ENCODE results near the gene MBOAT2.

DNA sequence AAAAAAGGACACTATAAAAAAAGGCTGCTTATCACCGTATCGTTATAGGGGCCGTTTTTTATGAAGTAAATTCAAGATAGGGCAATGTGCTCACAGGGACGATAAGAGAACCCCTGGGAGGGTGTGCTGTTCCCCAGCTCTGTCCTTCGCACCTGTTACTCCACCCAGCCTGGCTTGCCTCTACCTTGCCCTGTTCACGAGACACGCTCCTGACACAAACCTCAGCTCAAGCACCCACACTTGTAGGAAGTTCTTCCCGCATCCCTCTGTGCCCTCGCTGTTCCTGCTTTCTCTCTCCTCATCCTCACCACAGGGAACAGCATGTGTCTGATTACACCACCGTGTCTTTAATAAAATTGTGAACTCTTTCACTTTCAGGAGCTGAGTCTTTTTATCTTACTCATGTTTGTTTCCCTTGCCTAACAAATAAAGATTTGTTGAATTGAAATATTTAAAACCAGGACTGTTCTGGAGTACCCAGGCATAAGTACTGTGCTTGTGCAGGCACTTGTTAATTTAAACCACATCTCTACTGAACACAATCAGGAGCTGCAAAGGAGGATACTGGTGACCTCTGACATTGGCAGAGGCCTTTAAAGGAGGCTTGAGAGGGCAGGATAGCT lies 140.0 kb downstream of the MBOAT2 start:
- TF ChIP-seq, protein P1, sequence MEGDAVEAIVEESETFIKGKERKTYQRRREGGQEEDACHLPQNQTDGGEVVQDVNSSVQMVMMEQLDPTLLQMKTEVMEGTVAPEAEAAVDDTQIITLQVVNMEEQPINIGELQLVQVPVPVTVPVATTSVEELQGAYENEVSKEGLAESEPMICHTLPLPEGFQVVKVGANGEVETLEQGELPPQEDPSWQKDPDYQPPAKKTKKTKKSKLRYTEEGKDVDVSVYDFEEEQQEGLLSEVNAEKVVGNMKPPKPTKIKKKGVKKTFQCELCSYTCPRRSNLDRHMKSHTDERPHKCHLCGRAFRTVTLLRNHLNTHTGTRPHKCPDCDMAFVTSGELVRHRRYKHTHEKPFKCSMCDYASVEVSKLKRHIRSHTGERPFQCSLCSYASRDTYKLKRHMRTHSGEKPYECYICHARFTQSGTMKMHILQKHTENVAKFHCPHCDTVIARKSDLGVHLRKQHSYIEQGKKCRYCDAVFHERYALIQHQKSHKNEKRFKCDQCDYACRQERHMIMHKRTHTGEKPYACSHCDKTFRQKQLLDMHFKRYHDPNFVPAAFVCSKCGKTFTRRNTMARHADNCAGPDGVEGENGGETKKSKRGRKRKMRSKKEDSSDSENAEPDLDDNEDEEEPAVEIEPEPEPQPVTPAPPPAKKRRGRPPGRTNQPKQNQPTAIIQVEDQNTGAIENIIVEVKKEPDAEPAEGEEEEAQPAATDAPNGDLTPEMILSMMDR (IDR thresholded peaks at IDR 0.05 in 2 of 3, conservative IDR thresholded peaks at IDR 0.05 in 1 of 3; ENCODE audit: borderline replicate concordance in 1 of 3, insufficient read depth in 1 of 3, low read depth in 2 of 3, low read length in 2 of 3) = no peak
- no peak for TF ChIP-seq POLR2A (IDR thresholded peaks at IDR 0.05; ENCODE audit: borderline replicate concordance, extremely low read depth, insufficient read depth, insufficient read length)
- no peak for TF ChIP-seq EZH2phosphoT487 (IDR thresholded peaks at IDR 0.05; ENCODE audit: borderline replicate concordance)
- no peak for TF ChIP-seq TCF7L2 (IDR thresholded peaks at IDR 0.05; ENCODE audit: borderline replicate concordance, extremely low read depth, insufficient read depth, insufficient read length)
- TF ChIP-seq, protein P2, sequence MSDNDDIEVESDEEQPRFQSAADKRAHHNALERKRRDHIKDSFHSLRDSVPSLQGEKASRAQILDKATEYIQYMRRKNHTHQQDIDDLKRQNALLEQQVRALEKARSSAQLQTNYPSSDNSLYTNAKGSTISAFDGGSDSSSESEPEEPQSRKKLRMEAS (IDR thresholded peaks at IDR 0.05) = no peak
- TF ChIP-seq CEBPB (IDR thresholded peaks at IDR 0.05; ENCODE audit: low read depth) = no peak

Measured in HCT116 (cell line).